GM12878 (cell line): Measurements from ENCODE around the gene CPVL.

ENCODE experiments used
- ESRRA ChIP-seq: IDR thresholded peaks from 2 replicates; pipeline ENCODE4 v1.6.1; 2012; ENCODE audit warnings: mild to moderate bottlenecking, low read length, improper control_type of control experiment
- EZH2 ChIP-seq: IDR thresholded peaks from 2 replicates; pipeline ENCODE4 v1.6.1; 2012; ENCODE audit warnings: low read depth, mild to moderate bottlenecking, control low read depth, inconsistent platforms, low read length, borderline replicate concordance; ENCODE audit not compliant: control insufficient read depth
- POLR2A ChIP-seq: IDR thresholded peaks from 2 replicates; pipeline ENCODE4 v1.6.1; 2011; ENCODE audit warnings: low read depth, mild to moderate bottlenecking, low read length
- TF ChIP-seq, protein P1 (sequence below), 3 experiments: IDR thresholded peaks in 2 of 3; conservative IDR thresholded peaks in 1 of 3; 2 replicates each; pipeline ENCODE4 v1.5.1; 2011; ENCODE audit warnings: low read depth in 3 of 3, low read length in 3 of 3, mild to moderate bottlenecking in 3 of 3, control low read depth in 2 of 3, moderate library complexity in 2 of 3, inconsistent platforms in 1 of 3, mixed read lengths in 1 of 3; ENCODE audit not compliant: control insufficient read depth in 2 of 3, insufficient read depth in 1 of 3; ENCODE audit errors: extremely low read depth in 1 of 3

DNA sequence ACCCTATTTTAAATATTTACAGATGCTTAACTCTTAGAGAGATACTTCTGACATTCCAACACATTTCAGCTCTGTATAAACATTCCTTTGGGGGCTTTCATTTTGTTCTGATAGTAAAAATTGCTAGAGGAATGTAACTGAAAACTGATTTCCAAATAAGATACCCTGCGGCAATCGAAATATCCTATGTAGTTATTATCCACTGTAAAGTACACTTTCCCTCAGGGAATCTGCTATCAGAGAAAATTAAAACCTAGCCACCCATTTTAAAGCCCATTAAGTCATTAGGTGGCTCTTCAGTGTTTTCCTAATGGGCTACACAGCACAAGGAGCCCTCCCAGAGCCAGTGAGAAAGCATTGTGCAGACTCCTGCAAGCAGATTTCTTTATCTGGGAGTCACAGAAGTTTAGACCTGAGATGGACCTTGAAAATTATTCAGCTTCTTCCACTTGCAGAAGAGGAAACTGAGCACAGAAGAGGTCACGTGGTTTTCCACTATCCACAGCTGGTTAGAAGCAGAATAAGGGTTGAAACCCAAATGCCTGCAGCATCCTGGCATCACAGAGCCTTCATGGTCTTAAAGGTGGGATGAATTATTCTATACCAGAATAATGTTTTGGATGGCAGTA is 12.6 kb upstream of the CPVL start:
- no peak for TF ChIP-seq ESRRA
- TF ChIP-seq POLR2A = no peak
- no peak for TF ChIP-seq EZH2
- TF ChIP-seq, protein P1, sequence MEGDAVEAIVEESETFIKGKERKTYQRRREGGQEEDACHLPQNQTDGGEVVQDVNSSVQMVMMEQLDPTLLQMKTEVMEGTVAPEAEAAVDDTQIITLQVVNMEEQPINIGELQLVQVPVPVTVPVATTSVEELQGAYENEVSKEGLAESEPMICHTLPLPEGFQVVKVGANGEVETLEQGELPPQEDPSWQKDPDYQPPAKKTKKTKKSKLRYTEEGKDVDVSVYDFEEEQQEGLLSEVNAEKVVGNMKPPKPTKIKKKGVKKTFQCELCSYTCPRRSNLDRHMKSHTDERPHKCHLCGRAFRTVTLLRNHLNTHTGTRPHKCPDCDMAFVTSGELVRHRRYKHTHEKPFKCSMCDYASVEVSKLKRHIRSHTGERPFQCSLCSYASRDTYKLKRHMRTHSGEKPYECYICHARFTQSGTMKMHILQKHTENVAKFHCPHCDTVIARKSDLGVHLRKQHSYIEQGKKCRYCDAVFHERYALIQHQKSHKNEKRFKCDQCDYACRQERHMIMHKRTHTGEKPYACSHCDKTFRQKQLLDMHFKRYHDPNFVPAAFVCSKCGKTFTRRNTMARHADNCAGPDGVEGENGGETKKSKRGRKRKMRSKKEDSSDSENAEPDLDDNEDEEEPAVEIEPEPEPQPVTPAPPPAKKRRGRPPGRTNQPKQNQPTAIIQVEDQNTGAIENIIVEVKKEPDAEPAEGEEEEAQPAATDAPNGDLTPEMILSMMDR (IDR thresholded peaks at IDR 0.05 in 2 of 3, conservative IDR thresholded peaks at IDR 0.05 in 1 of 3; ENCODE audit: control insufficient read depth in 2 of 3, extremely low read depth in 1 of 3, insufficient read depth in 1 of 3, low read depth in 3 of 3, low read length in 3 of 3) = no peak
